CD4-positive, alpha-beta T cell treated with Interleukin-15 for 4 hours (primary cell): Measurements from ENCODE around the gene BUD23.
"Not testable (repeated sequence)": the region's sequence is repeated elsewhere in the genome, so short reads cannot be mapped to it uniquely, and the experiment has no call there.

Experiments
- DNase-seq: peaks from one replicate; pipeline ENCODE4 v3.0.0-alpha.2; 2020; ENCODE audit warnings: low spot score

The BUD23 gene, protein sequence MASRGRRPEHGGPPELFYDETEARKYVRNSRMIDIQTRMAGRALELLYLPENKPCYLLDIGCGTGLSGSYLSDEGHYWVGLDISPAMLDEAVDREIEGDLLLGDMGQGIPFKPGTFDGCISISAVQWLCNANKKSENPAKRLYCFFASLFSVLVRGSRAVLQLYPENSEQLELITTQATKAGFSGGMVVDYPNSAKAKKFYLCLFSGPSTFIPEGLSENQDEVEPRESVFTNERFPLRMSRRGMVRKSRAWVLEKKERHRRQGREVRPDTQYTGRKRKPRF

DNA sequence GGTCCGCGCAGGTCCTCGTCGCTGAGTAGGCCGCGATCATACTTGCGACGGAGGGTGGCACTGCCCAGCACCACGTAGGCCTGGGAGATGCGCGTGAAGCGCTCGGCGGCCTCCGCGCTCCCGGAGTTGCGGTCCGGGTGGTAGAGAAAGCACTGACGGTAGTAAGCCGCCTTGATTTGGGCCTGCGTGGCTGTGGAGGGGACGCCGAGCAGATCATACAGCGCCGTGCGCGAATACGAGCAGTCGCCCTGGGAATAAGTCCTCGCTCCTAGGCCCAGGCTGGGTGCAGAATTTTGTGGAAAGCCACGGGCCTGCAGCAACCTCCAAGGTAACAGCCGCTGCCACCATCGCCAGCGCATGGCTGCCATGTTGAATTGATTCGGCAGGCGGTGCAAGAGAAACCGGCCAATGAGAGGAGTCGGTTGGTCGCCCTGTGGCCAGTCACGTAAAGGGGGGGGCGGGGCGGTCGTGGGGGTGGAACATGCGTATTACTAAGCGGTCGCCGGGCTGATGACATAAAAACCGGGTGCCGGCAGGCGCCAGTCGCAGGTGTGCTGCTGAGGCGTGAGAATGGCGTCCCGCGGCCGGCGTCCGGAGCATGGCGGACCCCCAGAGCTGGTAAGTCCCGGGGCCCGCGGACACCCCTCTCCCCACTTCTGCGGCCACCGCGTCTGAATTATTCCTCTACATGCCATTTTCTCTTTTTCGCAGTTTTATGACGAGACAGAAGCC, at the start of gene BUD23, which contains the start of gene DNAJC30:
Gene BUD23 (plus strand): TSS at position 542 of the 732 bp plus-strand sequence. CDS start 29 bp downstream, at position 571.
Gene DNAJC30 (minus strand): TSS at position 398 of the 732 bp plus-strand sequence. CDS start 30 bp downstream, at position 368.
- DNase-seq = peak; percentile 95

DNA sequence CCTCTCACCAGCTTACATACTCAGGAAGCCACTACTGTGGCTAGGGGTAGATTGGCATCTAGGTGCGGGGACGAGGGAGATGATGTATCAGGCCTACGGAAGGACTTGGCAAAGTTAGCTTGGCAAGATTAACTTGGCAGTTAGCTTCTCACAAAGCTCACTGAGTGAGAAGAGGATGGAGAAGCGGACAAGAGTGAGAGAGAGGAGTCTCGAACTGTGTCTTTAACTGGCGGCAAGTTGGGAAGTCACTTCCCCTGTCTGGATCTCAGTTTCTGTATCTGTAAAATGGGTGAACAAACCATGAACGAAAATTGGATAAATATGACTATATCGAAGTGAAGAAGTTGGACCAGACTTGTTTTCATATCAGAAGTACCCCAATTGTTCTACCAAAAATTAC, 49.6 kb upstream of the BUD23 start:
- DNase-seq = no peak

DNA sequence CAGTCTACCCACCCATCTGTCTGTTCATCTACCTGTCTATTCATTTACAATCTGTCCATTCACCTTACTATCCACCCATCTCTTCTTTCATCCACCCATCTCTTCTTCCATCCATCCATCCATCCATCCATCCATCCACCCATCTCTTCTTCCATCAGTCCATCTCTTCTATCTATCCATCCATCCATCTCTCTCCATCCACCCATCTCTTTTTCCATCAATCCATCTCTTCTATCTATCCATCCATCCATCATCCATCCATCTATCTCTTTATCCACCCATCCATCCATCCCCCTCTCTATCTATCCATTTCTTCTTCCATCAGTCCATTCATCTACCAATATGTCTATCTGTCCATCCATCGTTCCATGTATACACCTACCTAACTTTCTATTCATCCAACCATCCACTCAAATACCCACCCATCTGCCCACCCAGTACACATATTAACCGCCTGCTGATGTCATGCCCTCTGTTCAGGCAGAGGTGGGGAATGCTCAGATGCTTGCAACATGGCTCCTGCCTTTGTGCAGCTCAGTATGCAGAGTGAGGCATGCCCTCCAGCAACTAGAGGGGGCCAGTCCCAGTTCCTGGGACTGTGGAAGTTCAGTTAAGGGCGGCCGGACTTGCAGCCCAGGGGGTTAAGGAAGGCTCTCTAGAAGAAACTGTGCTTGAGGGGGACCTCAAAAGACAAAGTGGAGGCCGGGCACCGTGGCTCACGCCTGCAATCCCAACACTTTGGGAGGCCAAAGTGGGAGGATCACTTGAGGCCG, 47.8 kb upstream of the BUD23 start:
- no peak for DNase-seq

DNA sequence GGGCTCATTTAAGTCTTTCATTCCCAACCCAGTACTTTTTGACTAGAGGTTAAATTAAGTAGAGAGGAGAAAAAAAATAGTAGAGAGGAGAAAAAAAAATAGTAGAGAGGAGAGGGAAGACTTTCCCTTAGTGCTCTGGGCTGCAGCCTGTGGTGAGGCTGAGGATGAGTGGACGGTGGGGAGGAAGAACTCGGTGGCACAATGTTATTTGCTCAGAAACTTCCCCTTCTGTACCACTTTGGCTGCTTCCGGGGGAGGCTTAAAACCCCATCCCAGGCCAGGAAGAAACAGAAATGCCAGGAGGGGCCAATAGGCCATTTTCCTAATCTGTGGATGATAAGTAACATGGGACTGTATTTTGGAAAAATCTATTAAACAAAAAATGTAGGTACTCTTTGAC, 44.5 kb upstream of the BUD23 start:
- DNase-seq = no peak

DNA sequence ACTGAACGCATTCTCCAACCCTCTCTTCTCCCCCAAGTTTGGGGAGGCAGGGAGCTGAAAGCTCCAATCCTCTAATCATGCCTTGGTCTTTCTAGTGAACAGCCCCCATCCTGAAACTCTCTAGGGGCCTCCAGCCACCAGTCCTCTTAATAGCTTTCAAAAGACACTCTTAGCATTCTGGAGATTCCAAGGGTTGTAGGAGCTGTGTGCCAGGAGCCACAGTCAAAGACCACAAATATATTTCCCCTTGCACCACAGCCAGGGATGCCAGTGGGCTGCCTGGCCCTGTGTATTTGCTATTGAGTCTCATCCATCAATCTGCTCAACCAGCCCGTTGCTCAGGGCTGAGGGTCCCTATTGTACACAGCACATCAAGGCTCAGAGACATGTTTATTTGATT, 40.6 kb upstream of the BUD23 start:
- no peak for DNase-seq

DNA sequence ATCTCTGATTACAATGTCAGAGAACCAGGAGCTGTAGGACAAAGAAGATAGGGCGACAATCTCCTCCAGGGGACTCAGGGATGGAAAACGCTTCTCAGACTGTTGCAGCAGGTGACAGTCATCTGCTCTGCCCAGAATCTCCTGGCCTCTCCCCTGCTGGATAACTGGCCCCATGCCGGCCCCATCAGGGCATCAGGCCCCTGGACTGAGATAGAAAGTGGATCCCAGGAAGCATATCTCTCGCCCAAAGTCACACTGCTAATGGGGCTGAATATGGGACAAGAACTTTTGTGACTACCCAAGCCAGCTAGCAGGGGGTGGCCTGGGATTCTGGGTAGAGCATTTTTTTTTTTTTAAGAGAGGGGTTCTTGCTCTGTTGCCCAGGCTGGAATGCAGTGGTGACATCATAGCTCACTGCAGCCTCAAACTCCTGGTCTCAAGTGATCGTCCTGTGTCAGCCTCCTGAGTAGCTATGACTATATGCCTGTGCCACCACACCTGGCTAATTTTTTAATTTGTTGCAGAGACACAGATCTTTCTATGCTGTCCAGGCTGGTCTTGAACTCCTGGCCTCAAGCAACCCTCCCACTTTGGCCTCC, 38.6 kb upstream of the BUD23 start:
- no peak for DNase-seq

DNA sequence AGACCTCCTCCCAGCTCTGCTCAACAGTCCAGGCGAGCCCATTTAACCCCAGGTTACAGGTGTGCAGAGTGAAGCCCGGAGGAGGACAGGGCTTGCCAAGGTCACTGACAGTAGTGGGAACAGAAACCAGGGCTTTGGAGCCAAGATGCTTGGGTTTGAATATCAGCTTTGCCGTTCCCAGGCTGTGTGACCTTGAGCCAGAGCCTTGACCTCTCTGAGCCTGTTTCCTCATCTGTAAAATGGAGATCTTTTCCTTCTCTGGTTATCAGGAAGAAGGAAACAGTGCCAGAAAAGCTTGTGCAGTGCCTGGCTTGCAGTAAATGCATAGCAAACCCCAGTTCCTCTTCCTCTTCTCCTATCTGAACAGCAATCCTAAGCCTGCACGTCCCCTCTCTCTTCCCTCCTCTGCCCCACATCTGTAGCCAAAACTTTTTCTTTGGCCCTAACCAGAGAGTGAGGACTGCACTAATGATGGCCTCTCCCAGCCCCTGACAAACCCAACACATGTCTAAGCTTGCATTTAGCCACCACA, 37.7 kb upstream of the BUD23 start:
- no peak for DNase-seq

DNA sequence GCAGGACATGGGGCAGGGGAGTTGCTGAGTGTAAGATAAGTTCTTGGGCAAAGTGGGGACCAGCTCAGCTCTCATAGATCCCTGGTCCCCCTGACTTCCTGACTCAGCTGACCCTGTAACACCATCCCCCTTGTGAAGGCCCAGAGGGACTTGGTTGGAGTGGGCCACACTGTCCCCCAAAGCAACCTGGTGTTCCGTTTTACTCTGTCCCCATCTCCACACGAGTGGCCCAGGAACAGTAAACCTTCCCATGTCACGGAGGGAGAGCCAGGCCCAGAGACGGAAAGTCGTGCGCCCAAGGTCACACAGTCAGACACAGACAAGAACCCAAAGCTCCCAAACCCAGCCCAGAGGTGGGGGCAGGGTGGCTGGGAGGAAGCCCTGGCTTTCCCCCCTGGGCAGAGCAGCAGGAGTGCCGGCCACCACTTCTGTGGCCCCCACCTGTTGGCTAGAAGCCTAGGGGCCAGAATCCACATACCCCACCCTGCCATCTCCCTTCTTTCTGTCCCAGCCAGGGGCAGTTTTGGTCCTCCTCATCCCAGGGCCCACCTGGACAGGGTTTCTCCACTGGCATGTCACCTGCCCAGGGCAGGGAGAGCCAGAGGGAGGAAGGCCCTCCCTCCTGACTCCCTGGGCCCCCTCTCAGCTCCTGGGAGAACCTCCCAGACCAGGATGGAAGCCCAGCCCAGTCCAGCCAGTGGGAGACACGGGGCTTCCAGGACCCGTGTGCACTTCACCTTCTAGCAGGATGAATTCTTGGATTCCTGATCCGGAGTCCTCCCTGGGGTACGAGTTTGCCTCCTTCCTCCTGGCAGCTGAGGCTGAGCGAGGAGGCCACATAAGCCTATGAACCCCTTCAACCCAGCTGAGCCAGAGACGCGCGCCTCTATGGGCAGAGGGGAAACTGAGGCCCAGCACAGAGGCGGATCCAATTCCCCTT, 36.3 kb upstream of the BUD23 start:
- no peak for DNase-seq

DNA sequence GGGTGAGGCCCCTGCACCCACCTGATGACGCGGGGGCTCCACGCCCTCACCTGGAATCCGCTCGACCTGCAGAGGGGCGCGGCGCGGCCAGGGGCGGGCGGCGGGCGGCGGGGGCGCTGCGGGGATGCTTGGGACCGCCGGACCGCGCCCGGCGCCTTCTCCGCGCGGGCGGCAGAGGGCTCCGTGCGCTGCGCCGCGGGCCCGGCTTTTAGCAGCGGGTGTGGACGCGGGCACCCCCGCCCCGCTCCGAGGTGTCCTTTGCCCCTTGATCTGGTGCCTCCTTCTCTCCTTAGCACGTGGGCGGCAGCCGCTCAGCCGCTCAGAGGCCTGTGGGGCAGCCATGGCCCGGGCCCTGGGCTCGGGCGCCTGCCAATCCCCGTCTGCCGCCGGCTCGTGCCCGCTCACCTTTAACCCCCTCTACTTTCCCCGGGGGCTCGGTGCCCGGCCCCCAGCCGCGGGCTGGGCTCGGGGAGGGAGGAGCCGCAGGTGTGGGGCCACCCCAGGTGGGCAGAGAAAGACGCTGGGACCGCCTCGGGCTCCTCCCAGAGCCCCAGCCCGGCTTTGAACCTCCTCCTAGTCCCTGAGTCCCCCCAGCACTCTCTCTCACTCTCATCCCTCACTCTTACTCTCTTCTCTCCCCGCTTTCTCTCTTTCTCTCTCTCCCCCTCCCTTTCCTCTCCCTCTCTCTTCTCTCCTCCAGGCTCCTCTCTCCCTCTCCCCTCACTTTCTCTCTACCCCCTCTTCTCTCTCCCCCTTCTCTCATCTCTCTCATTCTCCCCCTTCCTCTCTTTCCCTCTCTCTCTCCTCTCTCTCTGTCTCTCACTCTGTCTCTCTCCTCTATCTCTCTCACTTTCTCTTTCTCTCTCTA, 35.4 kb upstream of the BUD23 start:
- DNase-seq = peak; percentile 14

DNA sequence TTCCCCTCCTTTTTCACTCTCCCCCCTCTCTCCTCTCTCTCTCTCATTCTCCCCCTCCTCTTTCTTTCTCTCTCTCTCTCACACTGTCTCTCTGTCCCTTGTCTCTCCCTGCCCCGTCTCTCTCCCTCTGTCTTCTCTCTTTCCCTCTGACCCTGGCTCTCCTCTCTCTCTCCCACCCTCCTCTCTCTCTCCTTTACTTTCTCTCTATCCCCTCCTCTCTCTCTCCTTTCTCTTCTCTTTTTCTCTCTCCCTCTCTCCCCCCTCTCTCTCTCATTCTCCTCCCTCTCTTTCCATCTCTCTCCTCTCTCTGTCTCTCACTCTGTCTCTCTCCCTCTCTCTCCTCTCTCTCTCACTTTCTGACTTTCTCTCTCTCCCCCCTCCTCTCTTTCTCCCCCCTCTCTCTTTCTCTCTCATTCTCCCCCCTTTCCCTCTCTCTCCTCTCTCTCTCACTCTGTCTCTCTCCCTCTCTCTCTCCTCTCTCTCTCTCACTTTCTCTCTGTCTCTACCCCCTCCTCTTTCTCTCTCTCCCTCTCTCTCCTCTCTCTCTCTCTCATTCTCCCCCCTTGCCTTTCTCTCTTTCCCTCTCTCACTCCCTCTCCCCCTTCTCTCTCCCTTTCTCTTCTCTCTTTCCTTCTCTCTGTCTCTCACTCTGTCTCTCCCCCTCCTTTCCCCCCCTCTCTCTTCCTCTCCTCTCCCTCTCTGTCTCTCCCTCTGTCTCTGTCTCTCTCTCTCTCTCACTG, 34.6 kb upstream of the BUD23 start:
- no peak for DNase-seq

DNA sequence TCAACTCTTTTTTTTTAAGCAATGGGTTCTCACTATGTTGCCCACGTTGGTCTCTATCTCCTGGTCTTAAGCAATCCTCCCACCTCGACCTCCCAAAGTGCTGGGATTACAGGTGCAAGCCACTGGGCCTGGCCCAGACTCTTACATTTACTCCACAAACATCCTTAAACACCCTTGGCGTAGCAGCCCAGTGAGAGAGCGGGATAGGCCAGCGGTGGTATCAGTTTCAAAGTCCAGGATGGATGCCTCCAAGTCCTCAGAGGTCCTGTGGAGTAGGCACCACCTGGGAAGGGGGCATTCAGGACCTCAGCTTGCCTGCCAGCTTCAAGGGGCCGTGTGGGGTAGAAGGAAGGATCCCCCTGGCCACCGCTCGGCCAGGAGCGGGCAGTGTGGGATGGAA, 33.8 kb upstream of the BUD23 start:
- DNase-seq = no peak

DNA sequence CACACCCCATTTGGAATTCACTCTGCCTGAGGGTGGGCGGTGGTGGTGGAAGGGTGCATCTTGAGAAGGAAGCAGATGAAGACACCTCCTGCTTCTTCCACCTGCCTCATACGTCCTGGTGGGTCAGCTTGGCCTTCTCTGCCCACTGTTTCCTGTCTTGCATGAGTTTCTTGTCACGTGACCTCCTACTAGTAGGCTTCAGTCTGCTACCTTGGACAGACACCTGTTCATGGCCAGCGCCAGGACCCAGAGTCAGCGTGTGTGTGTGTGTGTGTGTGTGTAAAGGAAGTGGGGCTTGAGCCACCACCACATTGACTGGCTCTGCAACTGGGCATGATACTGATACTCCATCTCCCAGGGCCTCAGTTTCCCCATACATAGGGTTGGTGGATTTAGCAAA, 32.9 kb upstream of the BUD23 start:
- no peak for DNase-seq

DNA sequence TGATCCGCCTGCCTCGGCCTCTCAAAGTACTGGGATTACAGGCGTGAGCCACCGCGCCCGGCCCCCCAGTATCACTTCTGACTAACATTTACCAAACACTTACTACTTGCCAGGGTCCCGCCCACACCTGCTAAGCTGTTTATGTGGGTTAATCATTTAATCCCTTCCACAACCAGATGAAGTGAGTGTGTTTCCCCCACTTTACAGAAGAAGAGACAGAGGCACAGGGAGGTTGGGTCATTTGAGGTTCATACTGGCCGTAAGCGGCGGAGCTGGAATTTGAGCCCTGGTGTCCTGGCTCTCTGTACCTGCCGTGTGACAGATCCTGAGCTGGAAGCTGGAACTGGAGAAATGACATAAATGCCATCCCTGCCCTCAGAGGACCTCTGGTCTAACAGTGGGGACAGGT, 30.9 kb upstream of the BUD23 start:
- DNase-seq = no peak

DNA sequence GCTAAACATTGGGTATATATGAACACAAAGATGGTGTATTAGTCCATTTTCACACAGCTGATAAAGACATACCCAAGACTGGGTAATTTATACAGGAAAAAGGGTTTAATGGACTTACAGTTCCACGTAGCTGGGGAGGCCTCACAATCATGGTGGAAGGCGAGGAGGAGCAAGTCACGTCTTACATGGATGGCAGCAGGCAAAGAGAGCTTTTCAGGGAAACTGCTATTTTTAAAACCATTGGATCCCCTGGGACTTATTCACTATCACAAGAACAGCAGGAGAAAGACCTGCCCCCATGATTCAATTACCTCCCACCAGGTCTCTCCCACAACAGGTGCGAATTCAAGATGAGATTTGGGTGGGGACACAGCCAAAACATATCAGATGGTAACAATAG, 28.1 kb upstream of the BUD23 start:
- not testable (repeated sequence) for DNase-seq

DNA sequence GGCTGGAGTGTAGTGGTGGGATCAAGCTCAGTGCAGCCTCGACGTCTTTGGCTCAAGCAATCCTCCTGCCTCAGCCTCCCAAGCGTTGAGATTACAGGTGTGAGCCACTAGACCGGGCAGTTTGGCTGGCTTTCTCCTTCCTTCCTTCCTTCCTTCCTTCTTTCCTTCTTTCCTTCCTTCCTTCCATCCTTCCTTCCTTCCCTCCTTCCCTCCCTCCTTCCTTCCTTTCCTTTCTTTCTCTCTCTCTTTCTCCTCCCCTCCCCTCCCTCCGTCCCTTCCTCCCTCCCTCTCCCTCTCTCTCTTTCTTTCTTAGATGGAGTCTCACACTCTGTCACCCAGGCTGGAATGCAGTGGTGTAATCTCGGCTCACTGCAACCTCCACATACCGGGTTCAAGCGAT, 23.4 kb upstream of the BUD23 start:
- DNase-seq = no peak

DNA sequence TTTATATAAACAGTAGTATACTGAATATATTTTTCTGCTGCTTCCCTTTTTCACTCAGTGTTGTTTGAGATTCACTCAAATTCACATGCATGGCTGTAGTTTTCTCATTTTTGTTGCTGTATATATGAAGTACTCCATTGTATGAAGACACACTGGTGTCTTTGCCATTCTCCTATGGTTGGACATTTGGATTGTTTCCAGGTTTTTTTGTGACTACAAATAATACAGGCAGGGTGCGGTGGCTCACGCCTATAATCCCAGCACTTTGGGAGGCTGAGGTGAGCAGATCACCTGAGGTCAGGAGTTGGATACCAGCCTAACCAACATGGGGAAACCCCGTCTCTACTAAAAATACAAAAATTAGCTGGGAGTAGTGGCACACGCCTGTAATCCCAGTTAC, 22.8 kb upstream of the BUD23 start:
- not testable (repeated sequence) for DNase-seq

DNA sequence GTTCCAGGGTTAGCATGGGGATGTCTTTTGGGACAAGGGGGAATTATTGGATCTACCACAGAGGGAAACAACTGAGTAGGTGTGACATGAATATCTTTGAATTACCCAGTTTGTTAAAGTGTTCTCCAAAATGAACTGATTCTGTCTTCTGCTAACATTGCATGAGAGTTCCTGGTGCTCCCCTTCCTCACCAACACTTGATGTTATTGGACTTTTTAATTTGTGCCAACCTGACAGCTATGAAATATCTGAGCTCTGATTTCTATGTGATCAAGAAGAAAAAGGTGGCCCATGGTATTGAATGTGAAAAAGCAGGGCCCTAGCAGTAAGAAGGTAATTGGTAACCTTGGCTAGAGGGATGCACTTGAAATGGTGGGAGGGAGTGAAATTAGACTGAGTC, 20.4 kb upstream of the BUD23 start:
- DNase-seq = no peak

DNA sequence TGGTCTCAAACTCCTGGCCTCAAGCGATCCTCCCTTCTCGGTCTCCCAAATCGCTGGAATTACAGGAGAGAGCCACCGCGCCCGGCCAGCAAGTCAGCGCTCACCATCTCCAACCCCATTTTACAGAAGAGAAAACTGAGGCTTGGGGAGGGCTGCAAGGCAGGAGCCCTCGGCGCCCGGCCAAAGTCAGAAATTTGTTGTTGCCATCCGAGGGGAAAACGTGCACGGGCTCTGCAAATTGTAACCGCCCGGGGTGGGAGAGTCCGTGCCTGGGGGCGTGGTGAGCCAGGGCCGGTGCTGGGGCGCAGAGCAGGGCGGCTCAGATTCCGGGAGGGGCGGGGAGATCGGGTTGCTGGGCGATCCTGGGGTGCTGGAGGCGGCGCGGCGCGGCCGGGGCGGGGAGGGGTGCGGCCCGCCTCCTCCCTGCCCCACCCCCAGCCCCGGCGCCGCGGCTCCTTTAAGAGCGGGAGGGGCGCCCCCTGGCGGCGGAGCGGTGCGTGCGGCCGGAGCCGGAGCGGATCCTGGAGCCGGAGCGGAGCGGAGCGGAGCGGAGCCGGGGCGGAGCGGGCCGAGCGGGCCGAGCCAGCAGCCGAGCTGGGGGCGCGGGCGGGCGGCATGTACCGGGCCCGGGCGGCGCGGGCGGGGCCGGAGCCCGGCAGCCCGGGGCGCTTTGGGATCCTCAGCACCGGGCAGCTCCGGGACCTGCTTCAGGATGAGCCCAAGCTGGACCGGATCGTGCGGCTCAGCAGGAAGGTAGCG, 15.9 kb upstream of the BUD23 start, which contains the start of gene VPS37D:
Gene VPS37D (plus strand): TSS at position 488 of the 759 bp plus-strand sequence. CDS start 128 bp downstream, at position 616.
- peak; percentile 94 for DNase-seq
